Neural progenitor cell (in vitro differentiated cells): ENCODE measurements around the gene LIPC. TPM values are rescaled to one million over a fixed set of nuclear protein-coding genes. Genes with fewer than 3 reads are reported as not detected.

ENCODE experiments used
- DNase-seq: peaks from one replicate; pipeline ENCODE4 v3.0.0-alpha.2; 2016; ENCODE audit warnings: low spot score
- H2AFZ ChIP-seq: fragments of 200-600 bp; sonication (generic); replicated peaks from 2 replicates; pipeline ENCODE4 v1.6.1; 2016; ENCODE audit warnings: antibody characterized with exemption
- H3F3A ChIP-seq: fragments of 200-600 bp; sonication (generic); 2 replicates; pipeline ENCODE4 v1.6.1; 2016; ENCODE audit warnings: antibody characterized with exemption, low read depth
- H3K27ac ChIP-seq: fragments of 200-600 bp; sonication (generic); 2 replicates; pipeline ENCODE4 v1.5.1; 2016; ENCODE audit warnings: mild to moderate bottlenecking
- H3K27me3 ChIP-seq: fragments of 200-600 bp; sonication (generic); 2 replicates; pipeline ENCODE4 v1.6.1; 2016; ENCODE audit warnings: mild to moderate bottlenecking, moderate library complexity
- H3K36me3 ChIP-seq: fragments of 200-600 bp; sonication (generic); 2 replicates; pipeline ENCODE4 v1.5.1; 2016
- H3K4me1 ChIP-seq: fragments of 200-600 bp; sonication (generic); 2 replicates; pipeline ENCODE4 v1.6.1; 2016; ENCODE audit warnings: mixed run types
- H3K4me2 ChIP-seq: fragments of 200-600 bp; sonication (generic); 2 replicates; pipeline ENCODE4 v1.6.1; 2016
- H3K4me3 ChIP-seq: fragments of 200-600 bp; sonication (generic); 2 replicates; pipeline ENCODE4 v1.5.1; 2016
- H3K79me2 ChIP-seq: fragments of 200-600 bp; sonication (generic); 2 replicates; pipeline ENCODE4 v1.6.1; 2016; ENCODE audit warnings: low read depth
- H3K9ac ChIP-seq: fragments of 200-600 bp; sonication (generic); 2 replicates; pipeline ENCODE4 v1.6.1; 2016
- H3K9me3 ChIP-seq: fragments of 200-600 bp; sonication (generic); 2 replicates; pipeline ENCODE4 v1.5.1; 2016; ENCODE audit warnings: low read depth
- H4K20me1 ChIP-seq: fragments of 200-600 bp; sonication (generic); 2 replicates; pipeline ENCODE4 v1.6.1; 2016; ENCODE audit warnings: low read depth
- H3K27ac Mint-ChIP-seq: 3 replicates; pipeline ENCODE4 v1.8.0; 2021; ENCODE audit warnings: mixed read lengths
- H3K27me3 Mint-ChIP-seq: 2 replicates; pipeline ENCODE4 v1.8.0; 2022; ENCODE audit warnings: low read depth, mild to moderate bottlenecking, inconsistent platforms, moderate library complexity, mixed read lengths; ENCODE audit not compliant: insufficient read depth
- H3K36me3 Mint-ChIP-seq: 3 replicates; pipeline ENCODE4 v1.8.0; 2021; ENCODE audit warnings: mixed read lengths
- H3K4me1 Mint-ChIP-seq: 3 replicates; pipeline ENCODE4 v1.8.0; 2021; ENCODE audit warnings: mixed read lengths
- H3K4me3 Mint-ChIP-seq: 3 replicates; pipeline ENCODE4 v1.8.0; 2021; ENCODE audit warnings: mild to moderate bottlenecking, moderate library complexity, mixed read lengths
- H3K9me3 Mint-ChIP-seq: 3 replicates; pipeline ENCODE4 v1.8.0; 2020; ENCODE audit warnings: mixed read lengths
- CTCF ChIP-seq: fragments of 200-600 bp; sonication (generic); IDR thresholded peaks from 2 replicates; pipeline ENCODE4 v1.5.1; 2017; ENCODE audit warnings: antibody characterized with exemption, mild to moderate bottlenecking
- EZH2 ChIP-seq: fragments of 200-600 bp; sonication (generic); IDR thresholded peaks from 2 replicates; pipeline ENCODE4 v1.6.1; 2017; ENCODE audit warnings: antibody characterized with exemption, mild to moderate bottlenecking, moderate library complexity
- EZH2phosphoT487 ChIP-seq: fragments of 200-600 bp; sonication (generic); IDR thresholded peaks from 2 replicates; pipeline ENCODE4 v1.6.1; 2017; ENCODE audit warnings: antibody characterized with exemption
- total RNA-seq: library from RNA; depleted of rRNA; stranded (reverse); fragments of >200 nt; gene quantifications from 2 replicates; pipeline ENCODE4 v1.2.3, GENCODE V29; 2015; ENCODE audit warnings: low replicate concordance

Gene LIPC
- total RNA-seq, 1 donor from 2014 or later = not detected

GRCh38 chr15:58465070-58465469 lies 33.3 kb downstream of the LIPC start:
- no peak for DNase-seq
- Mint-ChIP-seq H3K36me3 (peaks cover 2% of the 10 kb centered on the region), H3K4me1 (peaks cover 46% of the 10 kb centered on the region), H3K27ac (no peak overlapping the region), H3K27me3 (peaks cover 18% of the 10 kb centered on the region), H3K9me3 (peaks cover 15% of the 10 kb centered on the region), H3K4me3 (no peak overlapping the region)
- no peak for TF ChIP-seq EZH2
- TF ChIP-seq EZH2phosphoT487 = no peak
- TF ChIP-seq CTCF = no peak
- no peak overlapping the region for H3K4me3 ChIP-seq
- no peaks in the 10 kb centered on the region for H3K79me2 ChIP-seq
- H4K20me1 ChIP-seq = no peaks in the 10 kb centered on the region
- no peaks in the 10 kb centered on the region for H3F3A ChIP-seq
- H3K4me1 ChIP-seq = peaks cover 9% of the 10 kb centered on the region
- H3K4me2 ChIP-seq = no peak overlapping the region
- H3K9me3 ChIP-seq = no peaks in the 10 kb centered on the region
- H2AFZ ChIP-seq = no peak overlapping the region
- H3K36me3 ChIP-seq = no peaks in the 10 kb centered on the region
- no peak overlapping the region for H3K27ac ChIP-seq
- no peaks in the 10 kb centered on the region for H3K27me3 ChIP-seq
- H3K9ac ChIP-seq = no peak overlapping the region

- Histone ChIP-seq H3K9me3 (no peaks in the 10 kb centered on the region), H3K4me1 (peaks cover 11% of the 10 kb centered on the region), H4K20me1 (no peaks in the 10 kb centered on the region), H3K27ac (no peak overlapping the region), H3K4me2 (no peak overlapping the region), H3K36me3 (no peaks in the 10 kb centered on the region), H3K27me3 (no peaks in the 10 kb centered on the region), H3K79me2 (no peaks in the 10 kb centered on the region), H3F3A (no peaks in the 10 kb centered on the region), H3K9ac (no peak overlapping the region), H2AFZ (no peak overlapping the region), H3K4me3 (no peak overlapping the region)
- Mint-ChIP-seq H3K27ac (no peak overlapping the region), H3K4me1 (peaks cover 50% of the 10 kb centered on the region), H3K27me3 (peaks cover 14% of the 10 kb centered on the region), H3K36me3 (peaks cover 2% of the 10 kb centered on the region), H3K4me3 (no peak overlapping the region), H3K9me3 (peaks cover 13% of the 10 kb centered on the region)
- no peak for DNase-seq
- TF ChIP-seq EZH2 (no peak), EZH2phosphoT487 (no peak), CTCF (no peak)
Measured at GRCh38 chr15:58465866-58466517, 34.2 kb downstream of the LIPC start.

- Mint-ChIP-seq H3K27me3 (peaks cover 14% of the 10 kb centered on the region), H3K36me3 (peaks cover 2% of the 10 kb centered on the region), H3K9me3 (peaks cover 13% of the 10 kb centered on the region), H3K4me1 (peaks cover 50% of the 10 kb centered on the region), H3K4me3 (no peak overlapping the region), H3K27ac (no peak overlapping the region)
- H3K27ac ChIP-seq = no peak overlapping the region
- H2AFZ ChIP-seq = no peak overlapping the region
- TF ChIP-seq EZH2phosphoT487 = no peak
- no peak for TF ChIP-seq CTCF
- TF ChIP-seq EZH2 = no peak
- no peaks in the 10 kb centered on the region for H3F3A ChIP-seq
- no peaks in the 10 kb centered on the region for H3K9me3 ChIP-seq
- H3K4me3 ChIP-seq = no peak overlapping the region
- no peaks in the 10 kb centered on the region for H3K79me2 ChIP-seq
- no peak for DNase-seq
- no peaks in the 10 kb centered on the region for H4K20me1 ChIP-seq
- no peaks in the 10 kb centered on the region for H3K36me3 ChIP-seq
- no peak overlapping the region for H3K4me2 ChIP-seq
- H3K27me3 ChIP-seq = no peaks in the 10 kb centered on the region
- H3K9ac ChIP-seq = no peak overlapping the region
- peaks cover 11% of the 10 kb centered on the region for H3K4me1 ChIP-seq
Measured at GRCh38 chr15:58466566-58466965, 34.8 kb downstream of the LIPC start.
